ENCODE results near the gene EIF2B4.
"Not testable (repeated sequence)": the region's sequence is repeated elsewhere in the genome, so short reads cannot be mapped to it uniquely, and the experiment has no call there.

The EIF2B4 gene

GRCh38 chr2:27335311-27335710 lies 34.8 kb downstream of the EIF2B4 start:
- no peak for DNase-seq

DNA sequence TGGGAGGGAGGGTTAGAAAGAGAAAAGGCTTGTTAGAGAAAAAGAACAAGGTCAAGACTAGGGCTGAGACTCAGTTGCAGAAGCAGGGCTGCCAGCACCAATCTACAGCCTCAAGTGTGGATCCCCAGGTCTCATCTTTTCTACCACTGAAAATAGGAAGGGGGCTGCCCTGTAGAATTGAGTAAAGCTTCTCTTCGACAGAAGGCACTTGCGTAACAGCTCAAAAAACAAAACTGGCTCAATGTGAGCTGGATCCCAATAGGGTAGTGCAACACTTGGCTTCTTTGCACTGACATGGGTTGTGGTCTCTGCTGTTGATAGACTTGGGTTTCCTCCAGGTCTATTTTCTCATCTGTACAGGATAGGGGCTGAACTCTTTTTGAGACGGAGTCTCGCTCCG lies 45.4 kb downstream of the EIF2B4 start:
- no peak for DNase-seq

GRCh38 chr2:27323596-27324285 lies 46.4 kb downstream of the EIF2B4 start:
- DNase-seq = peak; percentile 40

- DNase-seq = peak; percentile 94
These were observed 47.2 kb downstream of the EIF2B4 start, which contains the start of gene MPV17 for GRCh38 chr2:27322766-27323595. TSS of gene MPV17 (minus strand) at chr2:27323097. CDS start at chr2:27322517, 580 bp downstream.

DNA sequence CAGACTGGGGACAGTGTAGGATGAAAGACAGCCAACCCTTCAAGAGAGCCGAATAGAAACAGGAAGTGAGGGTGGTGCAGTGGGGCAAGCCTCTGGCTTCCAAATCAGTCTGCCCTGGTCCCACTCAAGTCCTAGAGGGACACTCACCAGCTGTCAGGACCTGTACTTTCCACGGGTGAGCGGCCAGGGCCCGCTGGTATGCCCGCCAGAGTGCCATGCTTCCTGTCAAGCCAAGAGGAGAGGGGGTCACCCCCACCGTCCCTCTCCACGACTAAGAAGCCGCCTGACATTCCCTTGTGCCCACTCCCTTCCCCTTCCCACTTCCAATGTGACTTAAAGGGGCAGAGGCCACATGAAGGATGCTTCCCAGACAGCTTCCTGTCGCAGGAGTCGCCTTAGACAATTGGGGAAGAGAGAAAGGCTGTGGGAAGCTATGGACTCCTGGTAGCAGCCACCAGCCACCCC lies 47.8 kb downstream of the EIF2B4 start:
- peak; percentile 36 for DNase-seq

GRCh38 chr2:27320958-27321543 lies 49.1 kb downstream of the EIF2B4 start:
- peak; percentile 33 for DNase-seq

GRCh38 chr2:27319839-27320238 lies 50.3 kb downstream of the EIF2B4 start:
- DNase-seq = not testable (repeated sequence)

DNA sequence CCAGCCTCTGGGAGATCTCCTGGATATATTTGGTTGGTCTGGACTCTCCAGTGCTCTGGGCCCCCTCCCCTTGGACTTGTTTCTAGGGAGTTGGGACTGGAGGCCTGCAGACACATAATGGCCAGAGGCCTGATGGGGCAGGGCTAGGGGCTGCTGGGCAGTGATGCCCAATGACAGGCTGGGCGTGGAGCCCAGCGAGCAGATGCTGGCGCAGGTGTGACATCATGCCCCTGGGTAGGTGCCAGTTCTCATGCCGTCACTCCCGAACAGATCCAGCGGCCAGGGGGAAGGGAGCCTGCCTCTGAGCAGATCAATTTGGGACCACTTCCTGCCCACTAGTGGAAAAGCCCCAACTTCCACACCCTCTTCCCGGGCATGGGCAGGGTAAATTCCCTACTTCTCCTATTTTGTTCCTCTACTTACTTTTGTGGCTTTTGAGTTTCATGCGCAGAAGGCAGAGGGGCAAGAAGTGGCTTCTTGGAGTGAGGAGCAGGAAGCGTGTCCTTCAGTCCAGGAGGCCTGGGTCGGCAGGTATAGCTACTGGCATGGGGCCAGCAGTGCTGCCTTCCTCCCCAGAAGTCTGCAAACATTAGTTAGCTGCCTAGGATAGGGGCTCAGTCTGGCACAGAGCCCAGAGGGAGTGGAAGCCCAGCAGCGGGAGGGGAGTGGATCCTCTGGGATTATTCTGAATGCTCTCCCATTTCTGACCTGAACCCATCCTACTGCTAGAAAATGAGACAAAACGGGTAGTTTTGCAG lies 53.3 kb downstream of the EIF2B4 start:
- DNase-seq = no peak

DNA sequence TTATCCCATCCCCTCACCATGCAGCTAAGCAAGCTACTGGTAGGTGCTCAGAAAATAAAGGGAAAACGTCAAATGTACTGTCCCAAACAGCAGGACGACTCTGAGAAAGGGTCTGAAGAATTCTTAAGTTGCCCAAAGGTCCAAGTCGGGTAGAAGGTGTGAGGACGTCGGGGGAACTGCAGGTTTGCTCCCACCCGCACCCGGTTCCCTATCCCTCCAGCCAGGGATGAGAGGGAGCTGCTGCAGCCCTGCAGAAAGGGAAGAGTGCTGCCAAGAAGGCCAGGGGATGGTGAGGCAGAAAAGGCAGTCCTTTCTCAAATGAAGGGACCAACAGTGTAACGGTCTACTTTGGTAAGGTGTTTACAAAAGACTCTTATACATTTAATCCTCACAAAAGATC lies 55.0 kb downstream of the EIF2B4 start:
- DNase-seq = no peak

DNA sequence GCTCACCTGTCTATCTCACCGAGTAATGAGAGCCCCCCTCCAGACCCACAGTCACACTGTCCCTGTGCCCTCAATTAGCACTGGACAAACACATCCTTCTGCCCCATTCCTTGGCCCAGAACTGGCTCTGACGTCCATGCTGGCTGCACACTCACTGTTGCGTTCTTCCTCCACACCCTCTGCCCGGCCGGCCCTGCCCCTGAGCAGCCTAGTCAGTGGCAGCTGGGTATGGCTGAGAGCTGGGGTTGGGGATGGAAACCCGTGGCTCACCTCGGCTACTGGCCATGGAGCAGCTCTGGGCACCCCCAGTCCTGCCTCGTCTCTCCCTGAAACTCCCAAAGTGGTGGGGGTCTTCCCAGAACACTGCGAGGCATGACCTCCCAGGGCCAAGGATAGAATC lies 55.4 kb downstream of the EIF2B4 start:
- no peak for DNase-seq

All from OCI-M1 (cell line).